A549 (cell line): Measurements from ENCODE around the gene PDIA3.
"Not testable (repeated sequence)": the region's sequence is repeated elsewhere in the genome, so short reads cannot be mapped to it uniquely, and the experiment has no call there.

Source experiments
- CHD2 ChIP-seq: fragments of 150-350 bp; IDR thresholded peaks from 2 replicates; pipeline ENCODE4 v1.6.1; 2014; ENCODE audit warnings: low read length; ENCODE audit not compliant: partially characterized antibody
- EP300 ChIP-seq, 2 experiments: fragments of >200 bp; sonication (Bioruptor Twin); formaldehyde crosslinking; IDR thresholded peaks; 2 replicates in 1 of 2; 3 replicates in 1 of 2; pipeline ENCODE4 v1.6.1; 2016 to 2017
- POLR2A ChIP-seq: IDR thresholded peaks from 2 replicates; pipeline ENCODE4 v1.6.1; 2012; ENCODE audit warnings: mild to moderate bottlenecking, low read length

GRCh38 chr15:43710431-43711131 is 35.7 kb upstream of the PDIA3 start:
- not testable (repeated sequence) for TF ChIP-seq EP300 (IDR thresholded peaks at IDR 0.05); CHD2; POLR2A
